ENCODE measurements around the gene NUB1.

Gene NUB1

GRCh38 chr7:151404216-151405011 is 62.8 kb downstream of the NUB1 start:
- Histone ChIP-seq H3K4me3 (ENCODE audit: low read length) (no peak overlapping the region), H3K4me2 (ENCODE audit: low read length) (no peak overlapping the region), H4K20me1 (ENCODE audit: control insufficient read depth, insufficient read depth, low read depth, low read length) (no peaks in the 10 kb centered on the region), H3F3A (ENCODE audit: control insufficient read depth, insufficient read depth) (no peaks in the 10 kb centered on the region; the same call in none of the 2 replicates), H3K4me1 (ENCODE audit: control insufficient read depth, low read length) (peaks cover 43% of the 10 kb centered on the region), H3K27me3 (ENCODE audit: control insufficient read depth, low read length) (no peaks in the 10 kb centered on the region), H3K36me3 (ENCODE audit: control insufficient read depth, low read length) (no peaks in the 10 kb centered on the region), H3K9me2 (replicated peaks; ENCODE audit: control insufficient read depth, low read length) (no peaks in the 10 kb centered on the region), H3K9me3 (ENCODE audit: control insufficient read depth, insufficient read depth, low read length) (no peaks in the 10 kb centered on the region), H3K27ac (ENCODE audit: low read depth, low read length) (no peak overlapping the region), H3K79me2 (ENCODE audit: control insufficient read depth, low read length) (no peaks in the 10 kb centered on the region)
- TF ChIP-seq CTCF (IDR thresholded peaks at IDR 0.05; ENCODE audit: low read depth, low read length, poor library complexity, severe bottlenecking) = no peak
- no peak for TF ChIP-seq EZH2phosphoT487 (IDR thresholded peaks at IDR 0.05; ENCODE audit: borderline replicate concordance, low read length)

GRCh38 chr7:151405056-151405455 is 63.4 kb downstream of the NUB1 start:
- TF ChIP-seq EZH2phosphoT487 (IDR thresholded peaks at IDR 0.05; ENCODE audit: borderline replicate concordance, low read length) (no peak), CTCF (IDR thresholded peaks at IDR 0.05; ENCODE audit: low read depth, low read length, poor library complexity, severe bottlenecking) (no peak)
- no peaks in the 10 kb centered on the region for H3K36me3 ChIP-seq (ENCODE audit: control insufficient read depth, low read length)
- H3F3A ChIP-seq (ENCODE audit: control insufficient read depth, insufficient read depth) = no peaks in the 10 kb centered on the region; the same call in none of the 2 replicates
- H3K4me2 ChIP-seq (ENCODE audit: low read length) = no peak overlapping the region
- H4K20me1 ChIP-seq (ENCODE audit: control insufficient read depth, insufficient read depth, low read depth, low read length) = no peaks in the 10 kb centered on the region
- H3K9me2 ChIP-seq (replicated peaks; ENCODE audit: control insufficient read depth, low read length) = no peaks in the 10 kb centered on the region
- H3K27me3 ChIP-seq (ENCODE audit: control insufficient read depth, low read length) = no peaks in the 10 kb centered on the region; the same call in 1 of the 2 replicates
- H3K9me3 ChIP-seq (ENCODE audit: control insufficient read depth, insufficient read depth, low read length) = no peaks in the 10 kb centered on the region
- H3K4me3 ChIP-seq (ENCODE audit: low read length) = no peak overlapping the region
- H3K79me2 ChIP-seq (ENCODE audit: control insufficient read depth, low read length) = no peaks in the 10 kb centered on the region
- no peak overlapping the region for H3K27ac ChIP-seq (ENCODE audit: low read depth, low read length)
- H3K4me1 ChIP-seq (ENCODE audit: control insufficient read depth, low read length) = peaks cover 37% of the 10 kb centered on the region

DNA sequence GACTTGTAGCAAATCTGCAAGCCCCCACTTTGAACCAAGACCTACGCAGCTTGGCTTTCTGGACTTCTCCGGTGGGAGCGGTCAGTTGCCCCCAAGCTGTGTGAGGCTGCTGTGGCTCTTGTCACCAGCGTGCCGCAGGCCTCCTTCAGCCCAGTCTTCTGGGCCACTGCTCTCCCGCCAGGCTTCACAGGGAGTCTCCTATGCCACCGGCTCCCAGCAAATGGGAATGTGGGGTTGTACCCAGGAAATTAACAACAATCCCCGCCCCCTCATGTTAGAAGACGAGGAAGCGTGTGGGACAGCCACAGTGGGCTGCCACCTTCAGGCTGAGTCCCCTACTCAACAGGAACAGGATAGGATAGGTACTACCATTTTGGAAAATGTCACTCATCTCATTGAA is 64.0 kb downstream of the NUB1 start:
- Histone ChIP-seq H3K27ac (ENCODE audit: low read depth, low read length) (no peak overlapping the region), H3K9me3 (ENCODE audit: control insufficient read depth, insufficient read depth, low read length) (no peaks in the 10 kb centered on the region), H3K79me2 (ENCODE audit: control insufficient read depth, low read length) (no peaks in the 10 kb centered on the region), H3F3A (ENCODE audit: control insufficient read depth, insufficient read depth) (no peaks in the 10 kb centered on the region; the same call in none of the 2 replicates), H3K4me1 (ENCODE audit: control insufficient read depth, low read length) (peaks cover 32% of the 10 kb centered on the region), H3K9me2 (replicated peaks; ENCODE audit: control insufficient read depth, low read length) (no peaks in the 10 kb centered on the region), H3K4me2 (ENCODE audit: low read length) (no peak overlapping the region), H4K20me1 (ENCODE audit: control insufficient read depth, insufficient read depth, low read depth, low read length) (no peaks in the 10 kb centered on the region), H3K4me3 (ENCODE audit: low read length) (no peak overlapping the region), H3K27me3 (ENCODE audit: control insufficient read depth, low read length) (peaks cover 4% of the 10 kb centered on the region), H3K36me3 (ENCODE audit: control insufficient read depth, low read length) (no peaks in the 10 kb centered on the region)
- no peak for TF ChIP-seq CTCF (IDR thresholded peaks at IDR 0.05; ENCODE audit: low read depth, low read length, poor library complexity, severe bottlenecking)
- TF ChIP-seq EZH2phosphoT487 (IDR thresholded peaks at IDR 0.05; ENCODE audit: borderline replicate concordance, low read length) = no peak
